ENCODE measurements around the gene WDFY4.

DNA sequence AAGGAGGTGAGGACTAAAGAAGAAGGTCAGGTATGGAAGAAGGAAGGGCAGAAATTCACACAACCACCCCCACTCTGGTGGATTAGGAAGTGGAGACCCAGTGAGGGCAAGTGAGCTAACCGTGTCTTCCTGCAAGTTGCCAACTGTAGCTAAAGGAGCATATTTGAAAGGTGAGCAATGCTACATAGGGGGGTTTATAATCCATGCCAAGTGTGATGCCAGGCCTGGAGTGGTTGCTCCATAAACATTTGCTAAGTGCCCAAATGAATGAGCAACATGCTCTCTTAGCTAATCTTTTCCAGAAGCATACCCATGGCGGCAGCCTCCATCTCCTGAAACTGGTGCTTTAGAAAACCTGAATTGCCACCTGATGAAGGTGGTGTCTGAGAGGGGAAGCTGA, 133.4 kb downstream of the WDFY4 start:
- TF ChIP-seq EZH2 (IDR thresholded peaks at IDR 0.05; ENCODE audit: borderline replicate concordance, low read length): no peak
- TF ChIP-seq, protein P1, sequence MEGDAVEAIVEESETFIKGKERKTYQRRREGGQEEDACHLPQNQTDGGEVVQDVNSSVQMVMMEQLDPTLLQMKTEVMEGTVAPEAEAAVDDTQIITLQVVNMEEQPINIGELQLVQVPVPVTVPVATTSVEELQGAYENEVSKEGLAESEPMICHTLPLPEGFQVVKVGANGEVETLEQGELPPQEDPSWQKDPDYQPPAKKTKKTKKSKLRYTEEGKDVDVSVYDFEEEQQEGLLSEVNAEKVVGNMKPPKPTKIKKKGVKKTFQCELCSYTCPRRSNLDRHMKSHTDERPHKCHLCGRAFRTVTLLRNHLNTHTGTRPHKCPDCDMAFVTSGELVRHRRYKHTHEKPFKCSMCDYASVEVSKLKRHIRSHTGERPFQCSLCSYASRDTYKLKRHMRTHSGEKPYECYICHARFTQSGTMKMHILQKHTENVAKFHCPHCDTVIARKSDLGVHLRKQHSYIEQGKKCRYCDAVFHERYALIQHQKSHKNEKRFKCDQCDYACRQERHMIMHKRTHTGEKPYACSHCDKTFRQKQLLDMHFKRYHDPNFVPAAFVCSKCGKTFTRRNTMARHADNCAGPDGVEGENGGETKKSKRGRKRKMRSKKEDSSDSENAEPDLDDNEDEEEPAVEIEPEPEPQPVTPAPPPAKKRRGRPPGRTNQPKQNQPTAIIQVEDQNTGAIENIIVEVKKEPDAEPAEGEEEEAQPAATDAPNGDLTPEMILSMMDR (conservative IDR thresholded peaks at IDR 0.05 in 1 of 2, IDR thresholded peaks at IDR 0.05 in 1 of 2; ENCODE audit: extremely low read depth in 1 of 2, insufficient read depth in 1 of 2, low read depth in 1 of 2, low read length in 2 of 2): no peak

Data from mammary epithelial cell (primary cell).